CD4-positive, alpha-beta T cell treated with Interleukin-6 for 4 hours (primary cell): ENCODE measurements around the gene DNASE1L3.

Experiments
- DNase-seq: peaks from one replicate; pipeline ENCODE4 v3.0.0-alpha.2; 2020; ENCODE audit warnings: mixed read lengths

Gene DNASE1L3

DNA sequence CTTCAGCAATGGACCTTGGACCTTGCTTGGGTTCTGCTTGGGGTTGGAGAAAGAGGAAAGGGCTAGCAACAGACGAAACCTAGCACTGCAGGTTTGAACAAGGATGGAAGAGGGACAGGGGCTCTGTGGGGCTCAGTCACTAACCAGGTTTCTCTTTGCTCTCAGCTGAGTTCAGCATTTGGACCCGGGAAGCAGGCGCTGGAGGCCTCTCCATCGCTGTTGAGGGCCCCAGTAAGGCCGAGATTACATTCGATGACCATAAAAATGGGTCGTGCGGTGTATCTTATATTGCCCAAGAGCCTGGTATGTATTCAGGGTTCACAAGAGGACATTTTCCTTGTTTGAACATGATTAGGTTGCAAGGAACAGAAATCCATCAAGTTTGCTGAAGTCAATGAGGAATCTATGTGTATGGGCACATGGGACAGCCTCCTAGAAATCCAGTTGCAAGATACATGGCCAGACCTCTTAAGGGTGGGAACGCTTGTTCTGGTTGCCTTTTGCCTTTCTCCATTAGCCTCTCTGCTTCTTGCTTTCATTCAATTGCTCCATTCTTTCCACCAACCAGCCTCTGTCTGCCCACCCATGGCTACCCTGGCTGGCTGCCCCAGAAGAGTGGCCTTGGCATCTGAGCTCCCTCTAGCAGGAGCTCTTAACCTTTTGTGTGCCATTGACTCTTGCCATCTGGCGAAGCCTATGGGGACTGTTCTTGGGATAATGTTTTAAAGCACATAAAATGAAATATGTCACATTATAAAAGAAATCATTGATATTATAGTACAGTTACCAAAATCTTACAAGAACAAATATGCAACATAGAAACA lies 55.9 kb downstream of the DNASE1L3 start:
- no peak for DNase-seq

DNA sequence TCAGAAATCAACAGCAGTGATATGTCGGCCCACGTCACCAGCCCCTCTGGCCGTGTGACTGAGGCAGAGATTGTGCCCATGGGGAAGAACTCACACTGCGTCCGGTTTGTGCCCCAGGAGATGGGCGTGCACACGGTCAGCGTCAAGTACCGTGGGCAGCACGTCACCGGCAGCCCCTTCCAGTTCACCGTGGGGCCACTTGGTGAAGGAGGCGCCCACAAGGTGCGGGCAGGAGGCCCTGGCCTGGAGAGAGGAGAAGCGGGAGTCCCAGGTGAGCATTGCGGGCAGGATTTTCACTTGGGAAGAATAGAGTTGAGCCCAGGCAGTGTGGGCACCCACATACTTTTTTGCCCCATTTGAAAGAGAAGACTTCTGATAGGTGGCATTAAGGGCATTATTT lies 57.4 kb downstream of the DNASE1L3 start:
- no peak for DNase-seq

DNA sequence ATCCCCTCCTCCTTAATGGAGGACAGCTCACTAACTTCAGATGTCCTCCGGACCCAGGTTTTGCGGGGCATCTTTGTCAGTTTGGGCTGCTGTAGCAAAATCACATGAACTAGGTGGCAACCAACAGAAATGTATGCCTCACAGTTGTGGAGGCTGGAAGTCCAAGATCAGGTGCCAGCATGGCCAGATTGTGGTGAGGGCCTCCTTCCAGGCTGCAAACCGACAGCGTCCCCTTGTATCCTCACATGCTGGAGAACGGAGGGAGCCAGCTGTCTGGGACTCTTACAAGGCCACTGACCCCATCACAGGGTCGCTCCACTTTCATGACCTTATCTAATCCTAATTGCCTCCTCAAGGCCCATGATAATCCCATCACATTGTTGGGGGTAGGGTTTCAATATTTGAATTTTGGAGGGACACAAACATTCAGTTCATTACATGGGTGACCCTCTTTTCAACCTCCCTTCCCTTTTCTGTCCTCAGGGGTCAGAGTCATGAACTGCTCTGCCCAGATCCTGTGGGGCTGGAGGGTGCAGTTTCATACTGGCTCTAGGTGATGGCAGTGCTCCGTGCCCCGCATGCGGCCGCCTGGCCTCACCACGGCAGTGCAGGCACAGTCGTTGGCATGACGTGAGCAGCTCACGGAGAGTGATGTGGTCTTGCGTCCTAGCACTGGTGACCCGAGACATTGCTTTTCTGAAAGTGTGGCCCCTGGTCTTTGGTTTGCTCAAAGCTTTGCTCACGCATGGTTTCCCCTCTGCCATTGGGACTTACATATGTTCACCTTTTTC lies 58.4 kb downstream of the DNASE1L3 start:
- DNase-seq, result no peak

GRCh38 chr3:58151637-58152036 lies 59.1 kb downstream of the DNASE1L3 start:
- no peak for DNase-seq

- DNase-seq, result no peak
Measured at GRCh38 chr3:58150810-58151199, 60.0 kb downstream of the DNASE1L3 start.

DNA sequence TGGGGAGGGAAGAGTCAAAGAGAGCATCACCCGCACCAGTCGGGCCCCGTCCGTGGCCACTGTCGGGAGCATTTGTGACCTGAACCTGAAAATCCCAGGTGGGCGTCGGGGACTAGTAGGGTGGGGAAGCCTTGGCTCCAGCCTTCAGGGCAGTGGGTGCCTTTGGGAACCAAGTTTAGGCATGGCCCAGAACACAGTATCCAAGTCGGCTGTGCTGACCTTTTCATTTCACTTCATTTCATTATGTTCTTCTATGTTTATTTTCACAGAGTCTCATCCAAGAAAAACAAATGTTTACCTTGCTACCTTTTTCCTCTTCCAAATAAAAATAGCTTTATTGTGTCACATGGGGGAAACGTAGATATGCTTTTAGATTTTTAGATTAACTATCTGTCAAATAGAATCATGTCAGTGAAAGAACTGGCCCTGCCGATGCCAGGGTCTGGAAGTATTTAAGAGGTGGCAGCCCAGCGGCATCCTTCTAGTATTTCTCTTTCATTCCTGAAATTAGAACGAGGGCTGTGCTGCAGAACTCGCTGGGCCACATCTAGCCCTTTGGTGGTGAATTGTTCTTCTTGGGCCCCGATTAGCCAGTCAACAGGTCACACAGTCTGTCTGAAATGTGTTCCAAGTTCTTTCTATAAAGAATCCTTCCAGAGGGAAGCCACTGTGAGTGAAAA lies 60.5 kb downstream of the DNASE1L3 start:
- DNase-seq, result no peak

DNA sequence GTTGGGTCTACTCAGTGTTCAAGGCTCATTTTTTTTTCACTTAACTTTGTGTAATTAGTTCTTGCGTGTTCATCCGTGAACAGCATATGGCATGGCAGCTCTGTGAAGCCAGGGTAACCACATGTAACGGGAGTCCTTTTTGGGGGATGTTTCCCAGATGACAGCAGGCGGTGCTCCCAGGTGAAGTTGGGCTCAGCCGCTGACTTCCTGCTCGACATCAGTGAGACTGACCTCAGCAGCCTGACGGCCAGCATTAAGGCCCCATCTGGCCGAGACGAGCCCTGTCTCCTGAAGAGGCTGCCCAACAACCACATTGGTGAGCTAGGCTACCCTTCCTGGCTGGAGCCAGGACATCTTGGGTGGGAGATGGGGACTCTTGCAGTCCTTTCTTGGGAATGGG lies 62.7 kb downstream of the DNASE1L3 start:
- DNase-seq, result no peak

DNA sequence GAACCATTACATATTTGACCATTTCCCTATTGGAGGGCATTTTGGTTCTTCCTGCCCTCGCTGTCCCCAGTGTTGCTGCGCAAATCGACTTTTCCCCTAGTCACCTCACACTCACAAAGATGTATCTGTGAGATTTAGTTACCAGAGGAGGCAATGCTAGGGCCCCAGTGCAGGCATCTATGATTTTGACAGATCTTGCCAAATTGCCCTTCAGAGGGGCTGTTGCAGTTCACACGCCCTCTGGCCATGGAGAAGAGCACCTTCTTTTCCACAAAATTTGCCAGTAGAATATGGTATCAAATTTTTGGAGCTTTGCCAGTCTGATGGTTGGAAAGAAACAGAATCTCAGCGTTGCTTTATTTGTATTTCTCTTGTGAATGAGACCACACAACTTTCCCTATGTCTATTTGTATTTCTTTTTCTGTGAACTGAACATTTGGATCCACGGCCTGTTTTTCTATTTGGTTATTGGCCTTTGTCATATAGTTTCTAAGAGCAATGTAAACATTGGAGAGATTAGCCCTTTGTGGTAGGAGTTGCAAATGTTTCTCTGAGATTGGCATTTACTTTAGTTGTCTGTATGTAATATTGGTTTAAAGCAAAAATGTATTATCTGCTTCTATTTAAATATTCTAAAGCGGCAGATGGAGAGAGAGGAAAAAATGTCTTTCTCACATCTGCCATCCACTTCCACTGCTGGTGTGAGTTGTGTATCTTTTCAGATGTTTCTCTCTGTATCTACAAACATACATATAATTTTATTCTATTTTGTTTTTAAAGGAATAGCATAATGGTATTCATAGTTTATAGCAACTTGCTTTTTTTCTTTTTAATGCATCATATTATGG lies 66.1 kb downstream of the DNASE1L3 start:
- DNase-seq, result no peak

GRCh38 chr3:58143417-58144055 lies 67.2 kb downstream of the DNASE1L3 start:
- no peak for DNase-seq
